EL (cell line): Measurements from ENCODE around the gene CARMIL1.
A peak's percentile ranks its signal among the peaks of the same experiment; 100 is the strongest.

Experiments used
- DNase-seq: peaks from one replicate; pipeline ENCODE4 v3.0.0-alpha.2; 2016

Gene CARMIL1

DNA sequence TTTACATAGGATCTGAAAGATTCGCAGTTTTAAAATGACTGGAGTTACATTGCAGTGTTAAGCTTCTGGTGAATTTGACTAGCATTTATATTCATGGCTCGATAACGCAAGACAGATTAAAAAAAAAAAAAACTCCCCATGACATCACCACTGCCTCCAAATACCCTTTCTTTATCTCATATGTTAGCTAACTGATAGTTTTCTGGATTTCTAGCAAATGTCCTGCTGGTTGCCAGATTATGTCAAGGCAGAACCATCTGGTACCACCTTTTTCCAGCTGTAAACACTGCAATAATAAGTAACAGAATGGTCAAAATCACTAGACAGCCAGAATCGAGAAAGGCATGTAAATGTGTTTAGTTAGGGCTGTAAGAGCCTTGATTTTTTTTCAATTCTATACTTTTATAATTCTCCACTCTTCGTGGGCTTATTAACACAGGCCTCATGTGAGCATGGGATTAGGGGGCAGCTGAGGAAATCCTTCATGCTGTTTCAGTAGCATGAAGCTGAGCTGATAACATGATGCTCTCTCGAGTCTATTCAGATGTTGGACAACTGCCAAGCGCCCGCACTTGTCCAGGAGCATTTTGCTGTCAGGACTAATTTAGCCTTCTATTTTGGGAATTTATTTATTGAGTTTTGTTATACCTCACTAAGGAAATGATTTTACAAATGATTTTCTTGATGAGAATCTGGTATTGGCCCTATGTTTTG, 206.8 kb downstream of the CARMIL1 start:
- DNase-seq, result no peak

DNA sequence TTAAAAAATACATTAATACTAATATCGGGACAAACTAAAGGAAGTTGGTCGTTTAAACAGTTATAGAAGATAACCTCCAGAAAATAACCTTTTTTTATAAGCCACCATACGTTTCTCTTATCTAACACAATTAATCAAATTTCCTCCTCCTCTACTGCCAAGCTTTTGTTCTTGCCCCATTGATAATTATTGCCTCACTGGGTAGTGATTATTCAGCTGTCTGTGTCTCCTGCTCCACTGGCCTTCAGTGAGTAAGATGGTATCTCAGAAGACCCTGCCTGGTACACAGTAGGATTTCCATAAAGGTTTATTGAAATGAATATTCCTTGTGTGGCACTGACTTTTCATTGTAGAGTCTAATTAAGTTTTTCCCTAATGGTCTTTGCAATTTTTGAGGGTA, 207.4 kb downstream of the CARMIL1 start:
- no peak for DNase-seq

DNA sequence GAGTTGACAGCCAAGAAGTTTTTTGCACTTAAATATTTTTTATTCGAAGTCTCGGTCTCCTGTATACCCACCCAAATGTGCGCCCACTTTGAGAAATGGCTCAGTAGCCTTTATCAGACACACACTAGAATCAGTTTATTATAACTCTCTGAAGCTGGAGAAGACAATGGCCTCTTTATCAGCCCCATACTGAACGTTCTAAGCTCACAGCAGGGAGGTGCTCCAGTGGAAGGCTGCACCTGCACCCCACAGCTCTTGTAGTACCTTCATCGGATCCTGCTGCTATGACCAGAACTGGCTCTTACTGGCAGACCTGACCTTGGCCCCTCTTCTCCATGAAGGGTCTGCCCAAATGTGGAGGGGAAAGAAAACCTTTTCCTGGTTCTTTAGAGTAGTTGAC, 207.8 kb downstream of the CARMIL1 start:
- DNase-seq, result no peak

DNA sequence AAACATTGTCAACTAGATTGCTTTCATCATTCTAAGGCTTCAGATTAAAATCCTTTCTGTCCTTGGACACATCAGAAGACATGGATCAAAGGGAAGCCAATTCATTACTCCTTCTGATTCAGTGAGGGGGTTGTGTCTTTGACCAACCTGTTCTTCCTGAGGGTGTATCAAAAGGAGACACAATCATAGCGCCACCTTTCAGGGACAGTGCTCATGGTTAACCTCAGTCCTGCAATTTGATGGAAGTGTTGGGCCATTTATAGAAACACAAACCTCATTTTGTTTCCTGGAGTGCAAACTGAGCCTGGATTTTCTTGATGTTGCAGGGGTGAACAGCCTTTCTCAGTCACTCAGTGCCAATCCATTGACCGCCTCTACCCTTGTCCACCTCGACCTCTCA, 209.0 kb downstream of the CARMIL1 start:
- no peak for DNase-seq

DNA sequence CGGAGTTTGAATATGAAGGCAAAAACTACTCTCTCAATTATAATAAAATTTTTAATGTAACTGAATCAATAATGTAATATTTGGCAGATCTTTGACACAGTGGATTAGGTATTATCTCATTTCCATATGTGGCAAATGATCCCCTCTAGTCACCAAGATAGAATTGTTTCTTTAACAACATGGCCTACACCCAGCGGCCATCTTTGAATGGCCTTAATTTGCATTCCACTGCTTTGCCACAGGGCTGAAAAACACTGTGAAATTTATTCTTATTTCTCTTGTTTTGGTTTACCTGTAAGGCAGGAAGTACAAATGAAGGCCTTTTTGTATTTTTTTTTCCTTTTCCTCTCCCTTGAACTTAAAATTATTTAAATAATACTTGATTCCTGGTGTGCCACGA, 210.2 kb downstream of the CARMIL1 start:
- DNase-seq, result no peak

DNA sequence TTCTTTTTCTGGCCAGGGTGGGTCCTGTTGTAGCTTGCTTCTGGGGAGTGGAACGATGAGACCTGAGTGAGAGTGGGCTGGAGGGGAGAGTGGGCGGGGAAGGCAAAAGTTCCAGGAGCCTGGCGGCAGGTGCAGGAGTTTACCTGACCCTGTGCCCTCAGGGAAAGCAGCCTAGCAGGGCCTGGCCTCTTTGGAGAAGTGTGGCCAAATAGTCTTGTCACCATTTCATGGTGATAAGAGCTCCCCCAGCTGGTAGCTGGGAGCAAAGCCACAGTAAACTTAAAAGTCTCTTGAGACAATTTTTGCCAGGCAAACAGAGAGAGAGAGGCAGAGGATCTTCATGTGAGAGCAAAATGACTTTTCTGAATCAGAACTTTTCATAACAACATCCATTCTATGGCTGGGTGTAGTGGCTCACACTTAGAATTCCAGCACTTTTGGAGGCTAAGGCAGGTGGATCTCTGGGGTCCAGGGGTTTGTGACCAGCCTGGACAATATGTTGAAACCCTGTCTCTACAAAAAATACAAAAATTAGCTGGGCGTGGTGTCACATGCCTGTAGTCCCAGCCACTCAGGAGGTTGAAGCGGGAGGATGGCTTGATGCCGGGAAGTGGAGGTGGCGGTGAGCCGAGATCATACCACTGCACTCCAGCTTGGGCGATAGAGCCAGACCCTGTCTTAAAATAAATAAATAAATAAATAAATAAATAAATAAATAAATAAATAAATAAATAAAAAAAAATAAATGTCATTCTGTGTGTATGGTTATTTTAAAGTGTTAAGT, 211.0 kb downstream of the CARMIL1 start:
- peak; percentile 70 for DNase-seq

DNA sequence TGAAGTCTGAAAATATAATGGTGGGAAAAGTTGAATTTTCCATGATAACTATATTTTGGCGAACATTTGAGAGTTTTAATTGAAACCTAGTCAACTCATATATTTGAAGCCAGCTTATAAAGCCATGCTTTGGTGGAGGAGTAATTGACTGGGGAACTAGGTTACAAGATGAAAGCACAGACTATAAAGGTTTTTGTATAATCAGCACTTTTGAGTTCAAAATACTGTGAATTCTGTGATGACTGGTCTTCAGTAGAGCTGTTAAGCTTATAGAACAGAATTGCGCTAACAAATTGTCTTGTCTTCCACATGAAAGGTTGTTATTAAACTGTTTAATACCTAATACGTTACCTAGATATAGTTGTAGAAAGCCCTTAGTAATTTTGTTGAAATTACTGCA, 213.8 kb downstream of the CARMIL1 start:
- no peak for DNase-seq

DNA sequence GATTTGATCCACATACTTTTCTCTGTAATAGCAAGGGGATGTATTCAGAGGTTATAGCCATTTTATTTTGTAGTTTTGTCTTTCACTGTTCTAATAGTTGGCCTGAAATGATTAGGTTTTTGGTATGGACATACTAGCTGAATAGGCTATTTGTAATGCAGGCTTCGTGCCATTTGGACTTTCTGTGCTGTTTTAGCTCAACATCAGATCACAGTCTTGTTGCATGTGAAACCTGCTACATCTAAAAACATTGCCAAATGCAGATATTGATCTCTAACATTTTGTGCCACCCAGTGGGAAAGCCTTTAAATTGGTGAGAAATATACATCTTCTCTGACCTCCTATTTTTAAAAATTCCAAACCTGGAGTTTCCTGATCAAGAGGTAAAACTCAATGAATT, 215.3 kb downstream of the CARMIL1 start:
- no peak for DNase-seq

DNA sequence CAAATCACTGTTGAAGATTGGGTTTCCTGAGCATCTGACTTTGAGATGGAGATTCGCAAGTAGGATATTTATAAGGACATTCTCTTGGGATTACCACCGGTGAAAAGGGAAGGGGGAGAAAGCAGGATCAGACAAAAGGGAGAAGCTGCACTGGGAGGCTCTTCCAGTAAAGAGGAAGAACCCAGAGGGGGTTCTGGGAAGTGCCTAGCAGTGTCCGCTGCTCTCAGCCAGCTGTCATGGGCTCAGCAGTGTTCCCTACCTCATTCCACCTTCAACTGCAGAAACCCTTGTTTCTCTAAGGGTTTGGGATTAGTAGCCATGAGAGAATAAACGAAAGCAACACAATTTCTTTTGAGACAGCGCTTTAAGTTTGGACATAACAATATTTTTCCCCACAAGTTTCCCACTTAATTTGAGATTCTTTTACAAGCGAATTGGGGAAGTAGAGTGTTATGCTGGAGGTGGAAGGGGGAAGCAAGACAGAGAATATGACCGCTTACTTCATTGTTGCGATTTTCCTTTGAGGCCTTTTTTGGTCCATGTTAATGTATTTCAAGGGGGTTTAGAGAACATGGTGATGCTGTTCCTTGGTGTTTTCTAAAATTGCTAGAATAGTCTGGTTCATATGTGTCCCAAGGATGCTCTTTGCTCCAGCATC, 218.3 kb downstream of the CARMIL1 start:
- no peak for DNase-seq

DNA sequence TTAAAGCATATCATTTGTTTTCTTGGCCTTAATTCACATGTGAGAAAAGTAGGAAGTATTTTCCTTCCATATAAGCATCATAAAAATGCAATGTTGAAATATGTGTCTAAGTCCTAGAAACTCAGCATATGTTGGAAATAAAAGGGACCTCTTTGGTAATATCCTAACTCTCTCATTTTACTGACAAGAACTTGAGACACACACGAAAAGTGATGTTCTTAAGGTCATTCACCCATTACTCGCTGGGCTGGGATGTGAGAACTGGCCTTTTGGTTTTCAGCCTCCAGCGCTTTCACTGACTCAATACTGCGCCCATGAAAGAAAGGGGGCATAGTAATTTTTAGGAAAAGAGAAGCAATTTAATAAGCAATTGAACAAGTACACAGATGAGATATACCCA, 219.3 kb downstream of the CARMIL1 start:
- no peak for DNase-seq

DNA sequence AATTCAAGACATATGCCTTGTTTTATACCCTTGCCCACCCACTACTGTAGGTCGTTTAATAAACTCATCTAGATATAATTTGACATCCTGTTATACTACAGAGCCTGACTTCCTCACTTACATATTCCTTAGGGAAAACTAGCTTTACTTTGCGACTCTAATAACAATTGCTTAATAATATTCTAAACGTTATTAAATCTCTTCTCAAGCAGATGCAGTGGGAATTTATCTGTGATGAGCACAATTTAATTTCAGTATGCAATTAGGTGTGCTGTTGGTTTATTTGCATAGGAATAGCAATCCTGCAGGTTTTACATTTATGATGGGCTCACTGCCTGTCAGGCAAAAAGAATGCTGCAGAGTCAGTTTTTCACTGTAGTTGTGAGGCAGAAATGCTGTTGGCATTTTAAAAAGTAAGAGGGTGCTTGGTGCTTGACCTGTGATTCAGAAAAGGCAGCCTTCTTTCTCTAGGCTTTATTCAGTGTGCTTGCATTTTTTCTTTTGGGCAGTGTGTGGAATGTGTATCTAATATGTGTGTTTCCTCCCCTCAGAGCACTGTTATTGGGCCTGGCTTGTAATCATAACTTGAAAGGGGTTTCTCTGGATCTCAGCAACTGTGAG, 220.6 kb downstream of the CARMIL1 start:
- DNase-seq, result peak; percentile 59

DNA sequence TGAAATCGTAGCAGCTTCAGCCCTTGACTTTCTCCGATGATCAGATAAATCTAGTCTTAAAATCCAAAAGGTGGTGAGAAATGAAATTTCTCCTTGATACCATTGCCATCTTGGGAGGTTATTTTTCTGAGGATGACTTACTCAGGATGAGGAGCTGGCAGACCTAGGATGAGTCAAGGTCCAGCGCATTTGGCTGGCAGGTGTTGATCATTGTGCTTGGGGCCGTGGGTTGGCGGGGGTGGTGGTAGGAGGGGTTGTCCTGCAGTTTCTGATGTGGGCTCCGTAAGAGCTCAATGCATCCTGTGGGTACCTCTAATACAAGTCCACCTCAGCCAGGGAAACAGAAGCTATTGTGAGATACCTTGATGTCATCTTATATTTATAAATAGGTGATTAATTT, 224.5 kb downstream of the CARMIL1 start:
- no peak for DNase-seq

DNA sequence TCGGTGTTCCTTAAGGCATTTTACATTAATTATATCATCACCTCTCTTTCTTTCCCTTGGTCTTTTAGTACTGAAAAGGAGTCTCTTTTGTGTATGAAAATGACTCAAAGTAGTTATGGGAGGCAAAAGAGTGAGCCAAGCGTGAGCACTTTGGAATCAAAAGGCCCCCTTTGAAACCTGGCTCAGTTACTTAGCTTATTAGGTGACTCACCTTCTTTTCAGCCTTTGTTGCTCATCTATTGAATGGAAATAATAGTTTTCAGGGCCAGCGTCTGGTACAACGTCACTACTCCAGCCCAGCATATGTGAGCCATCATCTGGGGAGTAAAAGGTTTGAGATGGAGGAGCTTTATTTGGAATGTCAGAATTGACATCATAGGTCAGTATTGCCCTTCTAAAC, 225.5 kb downstream of the CARMIL1 start:
- DNase-seq, result no peak

DNA sequence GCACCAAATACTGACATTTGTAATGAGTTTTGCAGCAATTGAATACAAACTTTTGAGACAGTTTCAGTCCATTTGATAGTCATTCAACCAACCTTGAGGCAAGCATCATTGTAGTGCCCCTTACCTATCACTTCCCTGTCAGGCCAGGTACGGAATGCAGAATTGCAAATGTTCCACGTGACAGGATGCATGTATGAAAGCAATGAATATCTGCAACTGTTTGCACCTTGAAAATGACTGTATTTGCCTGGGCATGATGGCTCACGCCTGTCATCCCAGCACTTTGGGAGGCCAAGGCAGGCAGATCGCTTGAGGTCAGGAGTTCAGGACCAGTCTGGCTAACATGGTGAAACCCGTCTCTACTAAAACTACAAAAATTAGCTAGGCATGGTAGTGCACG, 226.8 kb downstream of the CARMIL1 start:
- no peak for DNase-seq

DNA sequence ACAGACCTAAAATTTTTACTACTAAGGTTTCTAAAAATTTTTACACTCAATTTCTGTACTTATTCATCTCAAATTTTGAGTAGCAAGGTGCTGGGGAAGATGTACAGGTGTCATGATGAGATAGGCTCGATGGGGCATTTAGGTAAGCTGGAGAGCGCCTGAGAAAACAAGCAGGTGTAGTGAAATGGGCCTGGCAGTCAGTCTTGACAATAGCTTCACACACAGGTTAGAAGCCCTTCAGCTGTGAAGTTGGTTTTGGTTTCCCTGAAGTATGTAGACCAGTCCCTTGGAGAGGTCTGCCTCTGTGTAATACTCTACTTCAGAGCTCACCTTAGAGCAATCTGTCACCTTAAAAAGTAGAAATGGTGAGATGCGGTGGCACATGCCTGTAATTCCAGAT, 228.9 kb downstream of the CARMIL1 start:
- DNase-seq, result no peak

DNA sequence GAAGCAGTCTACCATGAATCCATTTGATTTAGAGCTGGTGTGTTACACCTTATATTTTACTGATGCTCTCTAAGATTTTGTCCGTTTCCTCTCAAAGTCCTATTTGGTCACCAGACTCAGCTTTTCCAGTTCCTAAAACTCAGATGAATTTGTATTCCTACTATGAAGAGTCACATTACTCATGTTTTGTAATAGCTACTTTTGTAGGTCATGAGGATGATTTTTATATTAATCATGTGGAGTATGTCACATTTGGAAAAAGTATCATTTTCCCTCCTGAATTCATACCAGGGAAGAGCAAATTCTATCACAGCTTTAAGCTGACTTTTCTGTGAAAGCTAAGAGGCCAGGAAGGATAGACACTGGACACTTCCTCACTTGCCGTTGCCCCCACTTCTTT, 232.2 kb downstream of the CARMIL1 start:
- DNase-seq, result peak; percentile 16

DNA sequence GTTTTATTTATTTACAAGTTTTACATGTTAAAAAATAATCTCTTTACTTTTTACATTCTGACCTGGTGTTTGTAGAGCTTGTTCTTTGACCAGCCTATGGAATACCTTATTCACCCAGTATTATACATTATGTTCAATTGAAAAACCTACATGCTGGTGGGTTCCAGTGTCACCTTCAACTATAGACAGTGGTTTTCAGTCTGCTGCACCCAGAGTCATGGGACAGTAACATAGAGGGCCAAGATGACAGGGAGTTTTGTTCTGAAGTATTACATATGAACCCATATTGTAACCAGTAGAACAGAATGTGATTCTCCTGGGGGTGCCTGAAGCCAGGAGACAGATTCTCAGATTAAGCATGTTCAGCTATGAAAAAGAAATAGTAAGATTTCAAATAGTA, 233.4 kb downstream of the CARMIL1 start:
- no peak for DNase-seq

DNA sequence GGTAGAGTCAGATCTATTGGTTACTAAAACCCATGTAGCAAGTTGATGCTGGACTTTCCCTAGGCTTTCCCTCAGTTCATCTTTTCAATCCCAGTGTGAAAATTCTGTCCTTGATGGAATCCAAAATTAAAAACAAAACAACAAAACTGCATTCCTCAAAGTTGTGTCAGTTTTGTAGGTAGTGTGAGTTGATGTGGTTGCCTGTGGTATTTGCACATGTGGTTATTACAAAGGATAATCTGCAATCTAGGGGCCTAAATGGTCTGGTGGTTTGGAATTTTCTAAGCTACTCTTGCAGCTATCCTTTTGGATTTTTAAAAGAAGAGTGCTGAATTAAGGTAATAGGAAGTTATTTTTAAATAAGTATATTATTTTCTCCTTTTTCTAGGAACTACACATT, 240.7 kb downstream of the CARMIL1 start:
- peak; percentile 1 for DNase-seq

DNA sequence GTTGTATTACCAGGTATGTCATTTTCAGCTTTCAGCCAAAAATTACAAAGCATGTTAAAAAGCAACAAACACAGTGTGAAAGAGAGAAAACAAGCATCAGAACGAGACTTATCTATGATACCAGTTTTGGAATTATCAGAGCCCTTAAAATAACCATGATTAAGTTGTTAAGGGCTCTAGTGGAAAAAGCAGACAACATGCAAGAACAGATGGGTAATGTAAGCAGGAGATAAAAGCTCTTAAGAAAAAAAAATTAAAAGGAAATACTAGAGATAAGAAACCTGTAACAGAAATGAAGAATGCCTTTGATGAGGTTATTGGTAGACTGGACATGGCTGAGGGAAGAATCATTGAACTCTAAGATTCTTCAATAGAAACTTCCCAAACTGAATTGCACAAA, 245.4 kb downstream of the CARMIL1 start:
- DNase-seq, result no peak

DNA sequence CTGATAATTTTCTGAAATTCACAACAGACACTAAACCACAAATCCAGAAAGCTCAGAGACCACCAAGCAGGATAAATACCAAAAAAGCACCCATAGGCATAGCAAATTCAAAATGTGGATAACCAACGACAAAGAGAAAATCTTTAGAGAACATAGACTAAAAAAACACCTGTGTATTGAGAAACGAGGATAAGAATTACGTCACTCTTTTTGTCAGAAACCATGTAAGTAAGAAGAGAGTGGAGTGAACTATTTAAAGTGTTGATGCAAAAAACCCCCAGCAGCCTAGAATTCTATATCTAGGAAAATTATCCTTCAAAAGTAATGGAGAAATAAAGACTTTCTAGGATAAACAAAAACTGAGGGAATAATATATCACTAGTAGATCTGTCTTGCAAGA, 245.9 kb downstream of the CARMIL1 start:
- DNase-seq, result no peak

DNA sequence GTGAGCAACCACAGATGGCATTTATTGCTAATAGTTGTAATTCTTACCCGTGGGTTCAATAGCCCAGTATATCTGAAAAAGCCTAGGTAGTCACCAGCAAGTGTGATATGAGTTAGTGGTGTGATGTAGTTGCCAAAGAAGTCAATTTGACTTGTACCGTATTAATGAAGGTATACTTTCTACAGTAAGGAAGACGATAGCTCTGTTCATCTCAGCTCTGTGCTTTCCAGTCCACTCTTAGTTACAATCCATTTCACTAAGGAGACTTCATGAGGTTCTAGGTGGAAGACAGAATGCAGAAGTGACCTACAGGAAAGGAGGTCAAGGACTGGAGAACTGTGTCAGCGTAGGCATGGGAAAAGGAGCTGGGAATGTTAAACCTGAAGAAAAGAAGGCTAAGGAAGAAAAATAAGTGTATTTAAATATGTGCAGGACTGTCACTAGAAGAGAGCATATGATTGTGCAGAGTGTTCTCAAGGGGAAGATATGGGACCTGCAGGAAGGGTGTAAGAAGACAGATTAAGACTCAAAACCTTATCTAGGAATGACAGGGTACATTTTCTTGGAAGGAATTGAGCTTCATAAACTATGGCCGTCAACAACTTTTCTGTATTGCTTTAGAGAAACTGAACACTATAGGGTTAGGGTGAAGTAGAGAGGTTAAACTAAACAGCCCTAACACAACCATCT, 255.9 kb downstream of the CARMIL1 start:
- no peak for DNase-seq

DNA sequence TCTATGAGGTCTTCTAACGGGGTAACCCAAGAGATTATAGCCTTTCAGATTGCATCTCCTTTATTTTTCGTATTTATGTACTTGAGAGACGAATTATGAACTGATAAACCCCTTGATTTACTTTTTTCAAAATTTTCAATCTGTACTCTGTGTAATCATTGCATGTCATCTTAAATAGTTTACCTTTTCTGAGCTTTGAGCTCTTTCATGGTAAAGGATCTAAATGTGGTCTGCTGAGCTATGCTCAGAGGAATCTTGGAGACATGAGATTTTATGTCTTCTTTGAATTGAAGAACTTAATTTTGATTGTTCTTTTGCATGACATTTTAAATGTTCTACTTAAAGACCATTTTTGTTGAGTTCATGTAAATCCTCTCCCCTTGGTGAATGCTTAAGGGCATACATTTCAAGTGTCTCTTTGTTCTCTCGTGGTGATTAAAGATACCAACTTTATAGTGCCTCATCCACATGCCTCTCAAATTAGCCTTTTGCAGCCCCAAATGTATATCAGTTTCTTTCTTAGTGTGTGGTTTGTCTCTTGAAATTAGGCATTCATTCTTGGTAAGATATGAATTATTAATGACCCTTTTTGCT, 256.6 kb downstream of the CARMIL1 start:
- no peak for DNase-seq

DNA sequence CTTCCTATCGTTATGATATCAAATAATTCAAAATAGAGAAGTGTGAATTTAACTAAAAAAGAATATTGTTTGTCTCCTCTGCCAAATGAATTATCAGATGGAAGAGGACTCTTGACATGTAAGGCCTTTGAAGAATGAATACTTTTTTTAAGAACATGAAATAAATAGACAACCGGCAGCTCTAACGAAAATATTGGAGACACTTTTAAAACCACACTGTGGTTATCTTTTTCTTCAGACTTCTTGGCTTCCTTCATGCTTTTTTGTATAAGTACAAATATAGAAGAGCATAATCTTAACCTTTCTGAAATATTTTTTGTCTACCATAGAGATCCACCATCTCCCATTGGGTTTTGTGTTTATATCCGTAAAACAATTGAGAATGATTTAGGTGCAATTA, 257.6 kb downstream of the CARMIL1 start:
- DNase-seq, result no peak
